T-helper 17 cell (primary cell): ENCODE data around the gene DIRAS1. TPM values are rescaled to one million over a fixed set of nuclear protein-coding genes. Genes with fewer than 3 reads are reported as not detected.

Experiments used
- ATAC-seq: fragments of 150-1000 bp; cut with Tn5 transposase; 2 replicates; pipeline ENCODE4 v1.10.0; 2021; ENCODE audit warnings: mild to moderate bottlenecking, moderate library complexity
- DNase-seq, 3 donors: peaks; one replicate each; pipeline versions ENCODE4 v3.0.0 to v3.0.0-alpha.2; 2020 to 2021
- H3K9me3 ChIP-seq: one replicate; pipeline ENCODE4 v1.7.0; 2013; ENCODE audit warnings: low read length, mild to moderate bottlenecking; ENCODE audit not compliant: control insufficient read depth, poor library complexity, severe bottlenecking
- H3K27ac Mint-ChIP-seq: one replicate; pipeline ENCODE4 v1.8.0; 2022; ENCODE audit warnings: mild to moderate bottlenecking, moderate library complexity, mixed read lengths
- H3K27me3 Mint-ChIP-seq: one replicate; pipeline ENCODE4 v1.8.0; 2022; ENCODE audit warnings: mixed read lengths
- H3K36me3 Mint-ChIP-seq: one replicate; pipeline ENCODE4 v1.8.0; 2022; ENCODE audit warnings: low read depth, mixed read lengths
- H3K4me1 Mint-ChIP-seq: one replicate; pipeline ENCODE4 v1.8.0; 2022; ENCODE audit warnings: mild to moderate bottlenecking, mixed read lengths
- H3K4me3 Mint-ChIP-seq: one replicate; pipeline ENCODE4 v1.8.0; 2022; ENCODE audit warnings: mild to moderate bottlenecking, moderate library complexity, mixed read lengths
- total RNA-seq, 4 donors: library from RNA in 2 of 4; stranded (reverse) in 2 of 4; gene quantifications; one replicate each; pipeline ENCODE4 v1.2.3 and lab custom pipeline; 2022 to 2026

DIRAS1 gene
- total RNA-seq, 2 donors from 2014 or later: 0.40 to 0.42 TPM

- H3K27ac Mint-ChIP-seq: no peak overlapping the region
- ATAC-seq (no peak), DNase-seq (no peak)
- no peaks in the 10 kb centered on the region for H3K4me1 Mint-ChIP-seq
- H3K9me3 ChIP-seq: no peaks in the 10 kb centered on the region
- H3K4me3 Mint-ChIP-seq: no peak overlapping the region
- H3K27me3 Mint-ChIP-seq: no peaks in the 10 kb centered on the region
- peaks cover 5% of the 10 kb centered on the region for H3K36me3 Mint-ChIP-seq
Observed at GRCh38 chr19:2761309-2761677, 40.1 kb upstream of the DIRAS1 start.

GRCh38 chr19:2759965-2760364 lies 38.8 kb upstream of the DIRAS1 start:
- no peaks in the 10 kb centered on the region for H3K9me3 ChIP-seq
- no peaks in the 10 kb centered on the region for H3K4me1 Mint-ChIP-seq
- H3K36me3 Mint-ChIP-seq: peaks cover 5% of the 10 kb centered on the region
- no peak overlapping the region for H3K4me3 Mint-ChIP-seq
- no peaks in the 10 kb centered on the region for H3K27me3 Mint-ChIP-seq
- ATAC-seq: no peak
- DNase-seq: no peak
- no peak overlapping the region for H3K27ac Mint-ChIP-seq

- H3K27me3 Mint-ChIP-seq: no peaks in the 10 kb centered on the region
- no peaks in the 10 kb centered on the region for H3K4me1 Mint-ChIP-seq
- peaks cover 5% of the 10 kb centered on the region for H3K36me3 Mint-ChIP-seq
- no peak overlapping the region for H3K4me3 Mint-ChIP-seq
- no peak overlapping the region for H3K27ac Mint-ChIP-seq
- DNase-seq (no peak), ATAC-seq (no peak)
- no peaks in the 10 kb centered on the region for H3K9me3 ChIP-seq
Observed at GRCh38 chr19:2759362-2759761, 38.2 kb upstream of the DIRAS1 start.

GRCh38 chr19:2758601-2759313 lies 37.6 kb upstream of the DIRAS1 start:
- DNase-seq: no peak
- no peak overlapping the region for H3K4me3 Mint-ChIP-seq
- H3K9me3 ChIP-seq: no peaks in the 10 kb centered on the region
- peak; percentile 42 for ATAC-seq
- H3K4me1 Mint-ChIP-seq: no peaks in the 10 kb centered on the region
- H3K36me3 Mint-ChIP-seq: peaks cover 5% of the 10 kb centered on the region
- no peak overlapping the region for H3K27ac Mint-ChIP-seq
- no peaks in the 10 kb centered on the region for H3K27me3 Mint-ChIP-seq

- Mint-ChIP-seq H3K36me3 (peaks cover 5% of the 10 kb centered on the region), H3K27me3 (no peaks in the 10 kb centered on the region), H3K4me1 (no peaks in the 10 kb centered on the region), H3K27ac (no peak overlapping the region), H3K4me3 (no peak overlapping the region)
- ATAC-seq (no peak), DNase-seq (no peak)
- H3K9me3 ChIP-seq: no peaks in the 10 kb centered on the region
Observed at GRCh38 chr19:2756921-2757881, 36.0 kb upstream of the DIRAS1 start.

GRCh38 chr19:2756477-2756876 lies 35.3 kb upstream of the DIRAS1 start:
- DNase-seq (no peak), ATAC-seq (no peak)
- H3K27me3 Mint-ChIP-seq: no peaks in the 10 kb centered on the region
- peaks cover 5% of the 10 kb centered on the region for H3K36me3 Mint-ChIP-seq
- no peaks in the 10 kb centered on the region for H3K4me1 Mint-ChIP-seq
- no peak overlapping the region for H3K4me3 Mint-ChIP-seq
- H3K27ac Mint-ChIP-seq: peak overlapping the region; percentile 60
- H3K9me3 ChIP-seq: no peaks in the 10 kb centered on the region

- Mint-ChIP-seq H3K36me3 (peaks cover 5% of the 10 kb centered on the region), H3K27me3 (no peaks in the 10 kb centered on the region), H3K4me1 (no peaks in the 10 kb centered on the region), H3K4me3 (no peak overlapping the region), H3K27ac (peak overlapping the region; percentile 60)
- ATAC-seq: no peak
- no peak for DNase-seq
- H3K9me3 ChIP-seq: no peaks in the 10 kb centered on the region
Observed at GRCh38 chr19:2755811-2756210, 34.6 kb upstream of the DIRAS1 start.

GRCh38 chr19:2755448-2755705 lies 34.2 kb upstream of the DIRAS1 start:
- H3K36me3 Mint-ChIP-seq: peaks cover 5% of the 10 kb centered on the region
- ATAC-seq (no peak), DNase-seq (no peak)
- H3K4me1 Mint-ChIP-seq: no peaks in the 10 kb centered on the region
- no peaks in the 10 kb centered on the region for H3K9me3 ChIP-seq
- no peak overlapping the region for H3K4me3 Mint-ChIP-seq
- no peaks in the 10 kb centered on the region for H3K27me3 Mint-ChIP-seq
- H3K27ac Mint-ChIP-seq: peak overlapping the region; percentile 60

- Mint-ChIP-seq H3K4me3 (no peak overlapping the region), H3K36me3 (peaks cover 5% of the 10 kb centered on the region), H3K27ac (no peak overlapping the region), H3K27me3 (no peaks in the 10 kb centered on the region), H3K4me1 (no peaks in the 10 kb centered on the region)
- ATAC-seq (no peak), DNase-seq (no peak)
- H3K9me3 ChIP-seq: no peaks in the 10 kb centered on the region
Observed at GRCh38 chr19:2754659-2755447, 33.7 kb upstream of the DIRAS1 start.

GRCh38 chr19:2751438-2751830 lies 30.3 kb upstream of the DIRAS1 start:
- Mint-ChIP-seq H3K27ac (no peak overlapping the region), H3K27me3 (no peaks in the 10 kb centered on the region), H3K36me3 (no peaks in the 10 kb centered on the region), H3K4me3 (no peak overlapping the region), H3K4me1 (no peaks in the 10 kb centered on the region)
- ATAC-seq: no peak
- no peak for DNase-seq
- no peaks in the 10 kb centered on the region for H3K9me3 ChIP-seq

GRCh38 chr19:2750808-2751437 lies 29.8 kb upstream of the DIRAS1 start:
- Mint-ChIP-seq H3K27ac (no peak overlapping the region), H3K36me3 (no peaks in the 10 kb centered on the region), H3K4me3 (no peak overlapping the region), H3K4me1 (no peaks in the 10 kb centered on the region), H3K27me3 (no peaks in the 10 kb centered on the region)
- no peak for DNase-seq
- no peak for ATAC-seq
- no peaks in the 10 kb centered on the region for H3K9me3 ChIP-seq

GRCh38 chr19:2747349-2747748 lies 26.2 kb upstream of the DIRAS1 start:
- DNase-seq: no peak
- H3K9me3 ChIP-seq: no peaks in the 10 kb centered on the region
- Mint-ChIP-seq H3K36me3 (peaks cover 3% of the 10 kb centered on the region), H3K27ac (no peak overlapping the region), H3K27me3 (peaks cover 11% of the 10 kb centered on the region), H3K4me3 (no peak overlapping the region), H3K4me1 (no peaks in the 10 kb centered on the region)
- ATAC-seq: no peak

GRCh38 chr19:2744113-2744512 lies 22.9 kb upstream of the DIRAS1 start:
- DNase-seq: no peak
- Mint-ChIP-seq H3K27ac (no peak overlapping the region), H3K36me3 (peaks cover 3% of the 10 kb centered on the region), H3K4me1 (peaks cover 7% of the 10 kb centered on the region), H3K4me3 (no peak overlapping the region), H3K27me3 (peaks cover 12% of the 10 kb centered on the region)
- no peaks in the 10 kb centered on the region for H3K9me3 ChIP-seq
- no peak for ATAC-seq
